H9 (cell line): ENCODE results near the gene EXOC6. TPM values are rescaled to one million over a fixed set of nuclear protein-coding genes. Genes with fewer than 3 reads are reported as not detected.
A peak's percentile ranks its signal among the peaks of the same experiment; 100 is the strongest.

Experiments used
- DNase-seq: peaks from one replicate; pipeline ENCODE4 v3.0.0-alpha.2; 2017
- H2AFZ ChIP-seq: one replicate; pipeline ENCODE4 v1.6.1; 2013; ENCODE audit warnings: mild to moderate bottlenecking, low read length, control low read depth, moderate library complexity
- H2AK5ac ChIP-seq: 2 replicates; pipeline ENCODE4 v1.6.1; 2013; ENCODE audit warnings: low read length, control low read depth, mixed read lengths; ENCODE audit not compliant: insufficient read length
- H2BK120ac ChIP-seq: one replicate; pipeline ENCODE4 v1.6.1; 2013; ENCODE audit warnings: low read depth, mild to moderate bottlenecking, low read length, control low read depth, inconsistent platforms; ENCODE audit not compliant: poor library complexity, severe bottlenecking
- H2BK12ac ChIP-seq: 2 replicates; pipeline ENCODE4 v1.6.1; 2013; ENCODE audit warnings: low read length, control low read depth, mixed read lengths, low read depth; ENCODE audit not compliant: insufficient read length
- H2BK15ac ChIP-seq: 2 replicates; pipeline ENCODE4 v1.6.1; 2013; ENCODE audit warnings: low read depth, low read length, control low read depth
- H2BK20ac ChIP-seq: one replicate; pipeline ENCODE4 v1.6.1; 2013; ENCODE audit warnings: low read depth, mild to moderate bottlenecking, low read length, control low read depth, inconsistent platforms; ENCODE audit not compliant: poor library complexity, severe bottlenecking
- H2BK5ac ChIP-seq: 2 replicates; pipeline ENCODE4 v1.6.1; 2013; ENCODE audit warnings: low read length, control low read depth, mixed read lengths; ENCODE audit not compliant: insufficient read length
- H3K14ac ChIP-seq: 2 replicates; pipeline ENCODE4 v1.6.1; 2013; ENCODE audit warnings: low read length, control low read depth; ENCODE audit not compliant: insufficient read depth
- H3K18ac ChIP-seq: 2 replicates; pipeline ENCODE4 v1.6.1; 2013; ENCODE audit warnings: low read depth, mild to moderate bottlenecking, mixed read lengths, low read length, control low read depth; ENCODE audit not compliant: insufficient read length
- H3K23ac ChIP-seq: 2 replicates; pipeline ENCODE4 v1.6.1; 2013; ENCODE audit warnings: low read length, control low read depth, mixed read lengths, low read depth; ENCODE audit not compliant: insufficient read length
- H3K23me2 ChIP-seq: 2 replicates; pipeline ENCODE4 v1.6.1; 2013; ENCODE audit warnings: low read depth, mild to moderate bottlenecking, mixed read lengths, low read length, control low read depth; ENCODE audit not compliant: insufficient read length, poor library complexity, severe bottlenecking
- H3K27ac ChIP-seq: 2 replicates; pipeline ENCODE4 v1.5.1; 2013; ENCODE audit warnings: low read length, control low read depth, mixed read lengths, low read depth; ENCODE audit not compliant: insufficient read length
- H3K27me3 ChIP-seq: 2 replicates; pipeline ENCODE4 v1.6.1; 2013; ENCODE audit warnings: low read length, control low read depth, inconsistent platforms; ENCODE audit not compliant: insufficient read depth
- H3K4ac ChIP-seq: 2 replicates; pipeline ENCODE4 v1.6.1; 2013; ENCODE audit warnings: low read depth, mild to moderate bottlenecking, control low read depth, inconsistent platforms, low read length, moderate library complexity
- H3K4me1 ChIP-seq: 2 replicates; pipeline ENCODE4 v1.6.1; 2013; ENCODE audit warnings: low read length, control low read depth, inconsistent platforms; ENCODE audit not compliant: insufficient read depth
- H3K4me2 ChIP-seq: 2 replicates; pipeline ENCODE4 v1.6.1; 2013; ENCODE audit warnings: low read length, control low read depth, mixed read lengths; ENCODE audit not compliant: insufficient read length, insufficient read depth
- H3K56ac ChIP-seq: 2 replicates; pipeline ENCODE4 v1.6.1; 2013; ENCODE audit warnings: low read depth, mild to moderate bottlenecking, mixed read lengths, low read length, control low read depth; ENCODE audit not compliant: insufficient read length
- H3K79me1 ChIP-seq: 2 replicates; pipeline ENCODE4 v1.6.1; 2013; ENCODE audit warnings: low read depth, mild to moderate bottlenecking, moderate library complexity, low read length, control low read depth, inconsistent platforms; ENCODE audit not compliant: insufficient read depth, poor library complexity, severe bottlenecking
- H3K79me2 ChIP-seq: 2 replicates; pipeline ENCODE4 v1.6.1; 2013; ENCODE audit warnings: low read length, control low read depth, inconsistent platforms; ENCODE audit not compliant: insufficient read depth
- H3K9ac ChIP-seq: 2 replicates; pipeline ENCODE4 v1.6.1; 2013; ENCODE audit warnings: low read length, control low read depth, mixed read lengths; ENCODE audit not compliant: insufficient read length; ENCODE audit errors: extremely low read depth
- H3K9me3 ChIP-seq: one replicate; pipeline ENCODE4 v1.6.1; 2013; ENCODE audit warnings: low read depth, low read length, inconsistent platforms; ENCODE audit not compliant: control insufficient read depth
- H3T11ph ChIP-seq: one replicate; pipeline ENCODE4 v1.6.1; 2013; ENCODE audit warnings: mild to moderate bottlenecking, low read length, control low read depth, inconsistent platforms
- H4K20me1 ChIP-seq: one replicate; pipeline ENCODE4 v1.6.1; 2013; ENCODE audit not compliant: control insufficient read depth, insufficient read length, insufficient read depth
- H4K5ac ChIP-seq: 2 replicates; pipeline ENCODE4 v1.6.1; 2013; ENCODE audit warnings: low read depth, mild to moderate bottlenecking, mixed read lengths, low read length, control low read depth; ENCODE audit not compliant: insufficient read length
- H4K8ac ChIP-seq: replicated peaks from 2 replicates; pipeline ENCODE4 v1.6.1; 2013; ENCODE audit warnings: low read length, control low read depth, mixed read lengths, low read depth; ENCODE audit not compliant: insufficient read length
- H4K91ac ChIP-seq: 2 replicates; pipeline ENCODE4 v1.6.1; 2013; ENCODE audit warnings: low read depth, mild to moderate bottlenecking, moderate library complexity, mixed read lengths, low read length, control low read depth; ENCODE audit not compliant: insufficient read length
- H3K27ac Mint-ChIP-seq, 3 experiments: 2 replicates in 2 of 3; 3 replicates in 1 of 3; pipeline ENCODE4 v1.8.0; 2020 to 2021; ENCODE audit warnings: mixed read lengths in 3 of 3, mild to moderate bottlenecking in 1 of 3, moderate library complexity in 1 of 3
- H3K27me3 Mint-ChIP-seq: 2 replicates; pipeline ENCODE4 v1.8.0; 2021; ENCODE audit warnings: low read depth, mild to moderate bottlenecking, moderate library complexity, mixed read lengths
- H3K36me3 Mint-ChIP-seq, 3 experiments: 2 replicates in 2 of 3; 3 replicates in 1 of 3; pipeline ENCODE4 v1.8.0; 2020 to 2021; ENCODE audit warnings: low read depth in 3 of 3, mixed read lengths in 3 of 3; ENCODE audit not compliant: insufficient read depth in 1 of 3
- H3K4me1 Mint-ChIP-seq, 2 experiments: 2 replicates each; pipeline ENCODE4 v1.8.0; 2020; ENCODE audit warnings: mixed read lengths in 2 of 2
- H3K4me3 Mint-ChIP-seq, 2 experiments: 2 replicates in 1 of 2; 3 replicates in 1 of 2; pipeline ENCODE4 v1.8.0; 2020 to 2021; ENCODE audit warnings: mild to moderate bottlenecking in 2 of 2, mixed read lengths in 2 of 2, moderate library complexity in 1 of 2
- H3K9me3 Mint-ChIP-seq, 2 experiments: 2 replicates in 1 of 2; 3 replicates in 1 of 2; pipeline ENCODE4 v1.8.0; 2020; ENCODE audit warnings: mild to moderate bottlenecking in 2 of 2, mixed read lengths in 2 of 2, moderate library complexity in 1 of 2
- CTCF ChIP-seq: fragments of 200-600 bp; sonication (generic); conservative IDR thresholded peaks from 3 replicates; pipeline ENCODE4 v1.8.0; 2021; ENCODE audit warnings: antibody characterized with exemption, mild to moderate bottlenecking
- WGBS: extraction: QIAGEN DNeasy Blood & Tissue Kit; methylation state at CpG from one replicate; pipeline ENCODE4 v1.1.7; 2013; ENCODE audit warnings: missing lambda C conversion rate, low lambda C conversion rate, mixed read lengths; ENCODE audit not compliant: insufficient read length; ENCODE audit errors: extremely low coverage; 5-methylcytosine and 5-hydroxymethylcytosine counted together
- total RNA-seq: library from RNA; stranded (reverse); gene quantifications from 2 replicates; pipeline ENCODE4 v1.2.1, GENCODE V29; 2021

The EXOC6 gene
- total RNA-seq, 1 experiment from 2014 or later: 9.0 TPM

GRCh38 chr10:93069245-93069561, 220.9 kb downstream of the EXOC6 start:
- no peak overlapping the region for H2AK5ac ChIP-seq
- H2BK12ac ChIP-seq: no peak overlapping the region
- H4K20me1 ChIP-seq: no peaks in the 10 kb centered on the region
- H3K4me2 ChIP-seq: peak overlapping the region; percentile 37
- H3K23ac ChIP-seq: no peak overlapping the region
- no peak overlapping the region for H3T11ph ChIP-seq
- peaks cover 0 to 5% (median 4%) of the 10 kb centered on the region in 3 experiments; a peak in 6 of 7 replicates for H3K36me3 Mint-ChIP-seq
- no peak overlapping the region for H3K9ac ChIP-seq
- H2BK15ac ChIP-seq: no peak overlapping the region
- H4K8ac ChIP-seq: no peak overlapping the region
- no peak overlapping the region for H3K27ac Mint-ChIP-seq
- no peak overlapping the region for H4K5ac ChIP-seq
- H3K9me3 ChIP-seq: no peaks in the 10 kb centered on the region
- H3K23me2 ChIP-seq: peaks cover 18% of the 10 kb centered on the region
- H3K79me2 ChIP-seq: no peaks in the 10 kb centered on the region
- no peak overlapping the region for H3K27ac ChIP-seq
- H2AFZ ChIP-seq: no peak overlapping the region
- H3K27me3 Mint-ChIP-seq: peaks cover 97% of the 10 kb centered on the region
- no CpG with 5 or more reads among the region's 10 CpGs for WGBS
- H2BK5ac ChIP-seq: no peak overlapping the region
- H3K56ac ChIP-seq: no peak overlapping the region
- H3K27me3 ChIP-seq: peaks cover 97% of the 10 kb centered on the region
- H3K18ac ChIP-seq: no peak overlapping the region
- H3K79me1 ChIP-seq: no peaks in the 10 kb centered on the region
- peaks cover 3 to 6% of the 10 kb centered on the region in 2 experiments; a peak in 3 of 5 replicates for H3K9me3 Mint-ChIP-seq
- no peak overlapping the region for H2BK120ac ChIP-seq
- 0 out of 5 replicates have a peak overlapping the region, but pooled peaks of 1 of the 2 experiments have one; percentile 42 for H3K4me3 Mint-ChIP-seq
- H3K4ac ChIP-seq: no peak overlapping the region
- no peaks in the 10 kb centered on the region for H3K4me1 ChIP-seq
- no peak for DNase-seq
- TF ChIP-seq CTCF: no peak
- no peak overlapping the region for H2BK20ac ChIP-seq
- H4K91ac ChIP-seq: no peak overlapping the region
- H3K4me1 Mint-ChIP-seq: peaks cover 39 to 56% of the 10 kb centered on the region in 2 experiments
- H3K14ac ChIP-seq: no peak overlapping the region
